ENCODE data around the gene PCNA.

- peak in 2 of 4 donors; percentile 15 to 72 for TF ChIP-seq POLR2A (IDR thresholded peaks at IDR 0.05)
- no peak for TF ChIP-seq CTCF (IDR thresholded peaks at IDR 0.05)
Measured at GRCh38 chr20:5078399-5078958, 41.3 kb downstream of the PCNA start.
